HepG2 (cell line): ENCODE measurements around the gene SLC35F3. TPM values are rescaled to one million over a fixed set of nuclear protein-coding genes. Genes with fewer than 3 reads are reported as not detected.
A peak's percentile ranks its signal among the peaks of the same experiment; 100 is the strongest.

Source experiments
- ATAC-seq: fragments of 200-7000 bp; cut with Tn5 transposase; 3 replicates; pipeline ENCODE4 v1.9.1; 2020; ENCODE audit warnings: mild to moderate bottlenecking, moderate library complexity
- BruUV-seq: library from RNA; stranded (reverse); fragments of 400-500 nt; replicated peaks from 2 replicates; lab custom pipeline; 2021; lab: Mats Ljungman, UMichigan
- CTCF ChIA-PET: fragments of 300-600 bp; formaldehyde crosslinking; extraction: SDS; loops from one replicate; lab custom pipeline; 2021; ENCODE audit warnings: low total read pairs, inconsistent platforms, low intra/inter-chr PET ratio; lab: Yijun Ruan, JAX
- POLR2A ChIA-PET: fragments of 350-600 bp; sonication (Branson Sonifier 250); formaldehyde crosslinking; loops from one replicate; lab custom pipeline; 2020; ENCODE audit warnings: antibody characterized with exemption, inconsistent platforms; lab: Yijun Ruan, JAX
- DNase-seq: peaks from one replicate; pipeline ENCODE4 v3.0.0-alpha.2; 2015; ENCODE audit warnings: low spot score
- FAIRE-seq: peaks from 3 replicates; lab custom pipeline; 2011; peaks lifted over from hg19 to GRCh38; lab: Jason Lieb, UNC
- H2AFZ ChIP-seq: one replicate; pipeline ENCODE4 v1.6.1; 2011; ENCODE audit warnings: low read length, inconsistent platforms
- H3K27ac ChIP-seq: fragments of 300-600 bp; 3 replicates; pipeline ENCODE4 v1.8.0; 2011; ENCODE audit warnings: mixed run types, mild to moderate bottlenecking, mixed read lengths, low read length, inconsistent platforms; ENCODE audit not compliant: insufficient read depth; ENCODE audit errors: extremely low read length
- H3K27me3 ChIP-seq, 2 experiments: fragments of 200-600 bp in 1 of 2; 2 replicates in 1 of 2; 3 replicates in 1 of 2; pipeline versions ENCODE4 v1.6.0 to v1.8.0; 2011; ENCODE audit warnings: low read length in 2 of 2, mild to moderate bottlenecking in 2 of 2, moderate library complexity in 2 of 2, inconsistent platforms in 1 of 2; ENCODE audit not compliant: insufficient read depth in 2 of 2, control insufficient read depth in 1 of 2
- H3K36me3 ChIP-seq, 2 experiments: fragments of 200-600 bp in 1 of 2; replicated peaks in 1 of 2; 2 replicates in 1 of 2; 3 replicates in 1 of 2; pipeline versions ENCODE4 v1.5.1 to v1.8.0; 2011; ENCODE audit warnings: low read length in 2 of 2, inconsistent platforms in 1 of 2; ENCODE audit not compliant: insufficient read depth in 2 of 2, control insufficient read depth in 1 of 2
- H3K4me1 ChIP-seq: 2 replicates; pipeline ENCODE4 v1.5.1; 2012; ENCODE audit warnings: low read length, inconsistent platforms; ENCODE audit not compliant: insufficient read depth
- H3K4me2 ChIP-seq: 2 replicates; pipeline ENCODE4 v1.6.0; 2011; ENCODE audit warnings: low read depth, low read length, inconsistent platforms
- H3K4me3 ChIP-seq, 3 experiments: fragments of 200-600 bp in 1 of 3; sonication (generic), shearing (Covaris generic) in 1 of 3; replicated peaks in 1 of 3; 2 replicates each; pipeline ENCODE4 v1.5.1; 2011 to 2016; ENCODE audit warnings: low read length in 3 of 3, inconsistent platforms in 2 of 3, low read depth in 2 of 3, mild to moderate bottlenecking in 2 of 3, control low read depth in 1 of 3, mixed read lengths in 1 of 3; ENCODE audit not compliant: insufficient read depth in 1 of 3
- H3K79me2 ChIP-seq: one replicate; pipeline ENCODE4 v1.6.1; 2011; ENCODE audit warnings: low read length, inconsistent platforms; ENCODE audit not compliant: insufficient read depth
- H3K9ac ChIP-seq: 2 replicates; pipeline ENCODE4 v1.6.0; 2011; ENCODE audit warnings: mild to moderate bottlenecking, low read depth, low read length, inconsistent platforms; ENCODE audit not compliant: insufficient read depth
- H3K9me3 ChIP-seq: 2 replicates; pipeline ENCODE4 v1.5.1; 2012; ENCODE audit warnings: mild to moderate bottlenecking, low read length
- H4K20me1 ChIP-seq: 2 replicates; pipeline ENCODE4 v1.6.0; 2011; ENCODE audit warnings: inconsistent platforms, mild to moderate bottlenecking, low read length, moderate library complexity; ENCODE audit not compliant: insufficient read depth
- CTCF ChIP-seq: sonication (generic); formaldehyde crosslinking; IDR thresholded peaks from 2 replicates; pipeline ENCODE4 v1.5.0; 2020; ENCODE audit warnings: mild to moderate bottlenecking, missing genetic modification reagents, moderate library complexity
- SMC3 ChIP-seq: IDR thresholded peaks from 2 replicates; pipeline ENCODE4 v1.6.1; 2011; ENCODE audit warnings: low read length, improper control_type of control experiment
- SNAPC5 ChIP-seq: sonication (generic); formaldehyde crosslinking; IDR thresholded peaks from 2 replicates; pipeline ENCODE4 v1.8.1; 2023; ENCODE audit warnings: mild to moderate bottlenecking, missing genetic modification reagents, borderline replicate concordance
- STAG1 ChIP-seq: sonication (generic); formaldehyde crosslinking; IDR thresholded peaks from 2 replicates; pipeline ENCODE4 v1.4.0; 2020; ENCODE audit warnings: missing genetic modification reagents
- ZNF33B ChIP-seq: sonication (generic); formaldehyde crosslinking; IDR thresholded peaks from 2 replicates; pipeline ENCODE4 v1.5.1; 2020; ENCODE audit warnings: mild to moderate bottlenecking, missing genetic modification reagents
- WGBS: methylation state at CpG from one replicate; pipeline ENCODE4 v1.1.6; 2017; ENCODE audit warnings: low lambda C conversion rate; 5-methylcytosine and 5-hydroxymethylcytosine counted together
- in situ Hi-C: cut with HindIII; loops from 2 replicates; pipeline ENCODE4 v1.10.0; 2017; ENCODE audit warnings: low pct_unique_long_range_greater_than_20kb; ENCODE audit not compliant: extremely low pct_ligation_motif_present
- intact Hi-C: fragments of 100-400 bp; cut with micrococcal nuclease; formaldehyde crosslinking; loops from one replicate; pipeline ENCODE4 v1.10.0; 2022; ENCODE audit not compliant: unreplicated experiment
- polyA plus RNA-seq, 8 experiments: library from polyadenylated mRNA; depleted of rRNA in 3 of 8; stranded (reverse) in 7 of 8; unstranded in 1 of 8; fragments of >200 nt; fragmentation: Illumina TruSeq in 4 of 8; extraction: Trizol in 4 of 8; gene quantifications; 2 replicates each; pipeline versions ENCODE4 v1.2.1 to v1.2.3, GENCODE V29; 2011 to 2016; ENCODE audit warnings: low read depth in 4 of 8, missing spikeins in 1 of 8, mixed read lengths in 1 of 8; ENCODE audit not compliant: insufficient read depth in 1 of 8
- total RNA-seq, 5 experiments: library from RNA; depleted of rRNA; stranded (reverse); fragments of >200 nt; fragmentation: Illumina TruSeq; extraction: Trizol; gene quantifications; 2 replicates each; pipeline ENCODE4 v1.2.3, GENCODE V29; 2016; ENCODE audit warnings: low read depth in 1 of 5

Gene SLC35F3
- total and polyA plus RNA-seq, 2 of the 13 experiments (the other 11 are each of a cell fraction or from before 2014, with no cell fraction given): not detected

GRCh38 chr1:234114648-234115307, 210.3 kb downstream of the SLC35F3 start:
- DNase-seq (peak; percentile 22), FAIRE-seq (no peak)

More at GRCh38 chr1:234114648-234115307, 210.3 kb downstream of the SLC35F3 start:
- no TSS peak for BruUV-seq
- Histone ChIP-seq H3K36me3 (no peaks in the 10 kb centered on the region), H3K9me3 (no peaks in the 10 kb centered on the region), H2AFZ (no peak overlapping the region), H3K9ac (no peak overlapping the region), H3K79me2 (no peaks in the 10 kb centered on the region), H3K4me3 (no peak overlapping the region), H3K4me1 (peaks cover 14% of the 10 kb centered on the region), H3K4me2 (no peak overlapping the region), H4K20me1 (no peaks in the 10 kb centered on the region), H3K27me3 (peaks cover 0 to 4% of the 10 kb centered on the region in 2 experiments; a peak in 3 of 5 replicates), H3K27ac (no peak overlapping the region)
- WGBS: 3% methylated on average over 11 of the region's 11 CpGs
- intact Hi-C loops: loop anchor here (2.0 kb wide), 2 partner anchors 74 to 196 kb away; no protein-coding TSS in a partner anchor
- ChIA-PET CTCF (no interaction called here), POLR2A (no interaction called here)
- no peak for ATAC-seq
- in situ Hi-C loops: no loop called here
- peak; percentile 72 for TF ChIP-seq STAG1 (CRISPR knock-in tag)
- TF ChIP-seq CTCF: peak; percentile 71
- TF ChIP-seq ZNF33B (CRISPR knock-in tag): no peak
- TF ChIP-seq SMC3: peak; percentile 35; the same call in 1 of the 2 replicates
- no peak for TF ChIP-seq SNAPC5 (CRISPR knock-in tag)
